HG03575 (cell line): ENCODE data around the gene GATA1.
"Not testable (repeated sequence)": the region's sequence is repeated elsewhere in the genome, so short reads cannot be mapped to it uniquely, and the experiment has no call there.

Experiments used
- ATAC-seq: cut with Tn5 transposase; IDR thresholded peaks from one replicate; pipeline ENCODE4 v1.9.1; 2021; ENCODE audit not compliant: unreplicated experiment, insufficient number of reproducible peaks, low FRiP score; ENCODE audit errors: extremely low read depth

Gene GATA1

GRCh38 chrX:48801280-48802088 is 15.1 kb downstream of the GATA1 start, which contains the start of gene HDAC6:
TSS of gene HDAC6 (plus strand) at chrX:48802067. CDS start at chrX:48802693, 626 bp downstream.
- peak; percentile 75 for ATAC-seq

DNA sequence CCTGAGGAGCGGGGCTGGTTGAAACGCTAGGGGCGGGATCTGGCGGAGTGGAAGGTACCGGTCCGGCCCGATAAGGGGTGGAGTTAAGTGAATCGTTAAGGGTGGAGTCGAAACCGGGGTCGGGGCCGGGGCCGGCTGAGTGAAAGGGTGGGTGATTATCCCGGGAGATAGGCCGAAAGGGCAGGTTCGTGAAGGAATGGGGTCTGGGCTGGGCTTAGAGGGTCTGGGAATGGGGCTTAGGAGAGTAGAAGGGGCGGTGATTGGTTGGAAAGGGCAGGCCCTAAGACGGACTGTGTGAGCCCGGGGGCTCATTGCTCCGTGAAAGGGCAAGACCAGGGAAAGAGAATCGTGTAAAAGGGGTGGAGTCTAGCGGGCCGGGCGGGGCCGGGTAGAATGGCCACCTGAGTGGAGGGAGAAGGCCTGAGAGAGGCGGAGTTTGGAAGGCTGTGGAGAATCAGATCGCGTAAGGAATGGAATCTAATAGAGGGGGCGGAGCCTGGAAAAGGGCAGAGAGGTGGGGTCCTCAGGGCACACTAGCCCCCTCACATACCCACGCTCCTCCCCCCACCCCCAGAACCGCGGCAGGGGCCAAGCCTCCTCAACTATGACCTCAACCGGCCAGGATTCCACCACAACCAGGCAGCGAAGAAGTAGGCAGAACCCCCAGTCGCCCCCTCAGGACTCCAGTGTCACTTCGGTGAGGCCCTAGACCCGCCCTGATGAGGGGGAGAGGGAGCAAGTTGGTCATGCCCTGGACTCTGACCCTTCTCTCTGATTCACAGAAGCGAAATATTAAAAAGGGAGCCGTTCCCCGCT is 15.9 kb downstream of the GATA1 start:
- ATAC-seq, result peak; percentile 19

DNA sequence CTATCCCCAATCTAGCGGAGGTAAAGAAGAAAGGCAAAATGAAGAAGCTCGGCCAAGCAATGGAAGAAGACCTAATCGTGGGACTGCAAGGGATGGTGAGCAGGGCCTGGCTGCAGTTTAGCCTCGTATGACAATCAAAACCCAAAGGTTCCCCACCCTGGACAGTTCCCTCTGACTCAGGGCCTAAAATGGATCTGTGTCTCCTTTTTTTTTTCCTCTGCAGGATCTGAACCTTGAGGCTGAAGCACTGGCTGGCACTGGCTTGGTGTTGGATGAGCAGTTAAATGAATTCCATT is 16.5 kb downstream of the GATA1 start:
- ATAC-seq, result no peak

- ATAC-seq, result no peak
These were observed 19.7 kb downstream of the GATA1 start for GRCh38 chrX:48806081-48806480.

- ATAC-seq, result no peak
These were observed 27.3 kb downstream of the GATA1 start for GRCh38 chrX:48813644-48814043.

DNA sequence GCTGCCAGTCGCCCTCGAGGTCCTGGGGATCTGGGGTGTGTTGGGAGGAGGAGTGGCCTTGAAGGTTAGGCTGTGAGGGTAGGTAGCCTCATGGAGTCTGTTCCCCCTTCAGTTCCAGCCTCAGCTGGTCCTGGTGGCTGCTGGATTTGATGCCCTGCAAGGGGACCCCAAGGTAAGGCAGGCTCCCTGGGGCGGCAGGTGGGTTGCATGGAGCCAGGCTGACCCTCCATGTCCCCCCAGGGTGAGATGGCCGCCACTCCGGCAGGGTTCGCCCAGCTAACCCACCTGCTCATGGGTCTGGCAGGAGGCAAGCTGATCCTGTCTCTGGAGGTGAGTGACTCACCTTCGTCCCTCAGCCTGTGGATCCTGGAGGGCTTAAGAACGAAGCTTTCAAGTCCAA is 28.3 kb downstream of the GATA1 start:
- no peak for ATAC-seq

- no peak for ATAC-seq
These were observed 28.9 kb downstream of the GATA1 start for GRCh38 chrX:48815266-48815665.

DNA sequence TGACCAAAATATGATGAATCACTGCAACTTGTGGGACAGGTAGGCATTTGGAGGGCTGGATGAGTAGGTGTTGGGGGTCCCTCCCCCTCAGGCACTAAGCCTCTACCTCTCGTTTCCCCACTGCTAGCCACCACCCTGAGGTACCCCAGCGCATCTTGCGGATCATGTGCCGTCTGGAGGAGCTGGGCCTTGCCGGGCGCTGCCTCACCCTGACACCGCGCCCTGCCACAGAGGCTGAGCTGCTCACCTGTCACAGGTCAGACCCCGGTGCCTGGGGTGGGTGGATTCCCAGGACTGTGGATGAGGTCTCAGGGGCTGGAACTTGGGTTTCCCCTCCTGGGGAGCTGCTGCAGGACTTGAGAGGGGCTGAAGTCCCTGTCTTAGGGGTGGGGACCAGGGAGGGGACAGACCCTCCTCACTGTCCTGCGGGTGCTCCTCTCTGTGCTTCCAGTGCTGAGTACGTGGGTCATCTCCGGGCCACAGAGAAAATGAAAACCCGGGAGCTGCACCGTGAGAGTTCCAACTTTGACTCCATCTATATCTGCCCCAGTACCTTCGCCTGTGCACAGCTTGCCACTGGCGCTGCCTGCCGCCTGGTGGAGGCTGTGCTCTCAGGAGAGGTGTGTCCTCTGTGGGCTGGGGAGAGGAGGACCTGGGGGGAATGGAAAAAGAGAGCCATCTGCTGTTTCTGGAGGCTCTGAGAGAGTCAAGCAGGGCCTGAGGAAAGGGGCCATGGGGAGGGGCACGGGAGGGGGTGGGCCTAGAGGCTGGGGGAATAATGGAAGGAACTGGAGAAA is 29.8 kb downstream of the GATA1 start:
- ATAC-seq, result no peak

GRCh38 chrX:48818098-48818497 is 31.7 kb downstream of the GATA1 start:
- ATAC-seq, result no peak

DNA sequence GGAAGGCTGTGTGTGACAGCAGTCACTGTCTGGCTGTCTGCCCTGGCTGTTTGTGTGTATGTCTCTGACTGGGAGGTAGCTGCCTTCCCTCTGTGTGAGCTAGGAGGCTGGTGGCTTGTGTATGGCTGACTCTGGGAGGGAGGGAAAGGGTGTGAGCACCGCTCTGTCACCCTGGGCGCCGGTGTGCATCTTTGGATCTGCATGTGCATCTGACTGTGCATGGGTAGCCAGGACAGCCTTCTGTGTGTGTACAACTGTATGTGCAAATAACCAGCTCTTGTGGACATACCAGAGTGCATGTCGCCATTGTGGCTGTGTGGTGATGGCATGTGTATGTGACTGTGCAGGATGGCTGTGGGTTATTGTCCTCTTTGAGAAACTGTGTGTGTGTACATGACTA is 32.5 kb downstream of the GATA1 start:
- no peak for ATAC-seq

DNA sequence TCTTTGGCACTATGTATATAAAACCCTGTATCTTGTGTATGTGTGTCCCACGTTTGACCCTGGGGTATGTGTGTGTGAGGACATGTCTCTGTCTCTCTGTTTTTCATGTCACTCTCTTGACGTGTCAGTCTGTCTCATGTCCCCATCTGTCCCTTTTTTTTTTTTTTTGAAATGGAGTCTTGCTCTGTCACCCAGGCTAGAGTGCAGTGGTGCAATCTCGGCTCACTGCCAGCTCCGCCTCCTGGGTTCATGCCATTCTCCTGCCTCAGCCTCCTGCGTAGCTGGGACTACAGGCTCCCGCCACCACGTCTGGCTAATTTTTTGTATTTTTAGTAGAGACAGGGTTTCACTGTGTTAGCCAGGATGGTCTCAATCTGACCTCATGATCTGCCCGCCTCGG is 33.0 kb downstream of the GATA1 start:
- not testable (repeated sequence) for ATAC-seq

GRCh38 chrX:48823053-48823452 is 36.7 kb downstream of the GATA1 start:
- no peak for ATAC-seq

DNA sequence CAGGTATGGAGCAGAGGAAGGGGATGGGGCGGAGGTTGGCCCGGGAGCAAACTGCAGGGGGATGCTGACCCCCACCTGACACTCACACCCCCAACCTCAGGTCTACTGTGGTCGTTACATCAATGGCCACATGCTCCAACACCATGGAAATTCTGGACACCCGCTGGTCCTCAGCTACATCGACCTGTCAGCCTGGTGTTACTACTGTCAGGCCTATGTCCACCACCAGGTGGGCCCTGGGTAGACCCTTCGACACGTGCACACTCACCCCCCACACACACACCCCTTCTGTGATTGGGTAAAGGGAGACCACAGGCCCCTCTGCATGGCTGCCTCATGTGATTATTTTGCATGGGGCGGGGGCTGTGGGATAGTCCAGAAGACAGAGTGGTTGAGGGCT is 37.7 kb downstream of the GATA1 start:
- ATAC-seq, result no peak

- no peak for ATAC-seq
These were observed 39.9 kb downstream of the GATA1 start, which contains the start of gene ERAS for GRCh38 chrX:48826135-48826875. TSS of gene ERAS (plus strand) at chrX:48826513. CDS start at chrX:48829124, 2,611 bp downstream.

DNA sequence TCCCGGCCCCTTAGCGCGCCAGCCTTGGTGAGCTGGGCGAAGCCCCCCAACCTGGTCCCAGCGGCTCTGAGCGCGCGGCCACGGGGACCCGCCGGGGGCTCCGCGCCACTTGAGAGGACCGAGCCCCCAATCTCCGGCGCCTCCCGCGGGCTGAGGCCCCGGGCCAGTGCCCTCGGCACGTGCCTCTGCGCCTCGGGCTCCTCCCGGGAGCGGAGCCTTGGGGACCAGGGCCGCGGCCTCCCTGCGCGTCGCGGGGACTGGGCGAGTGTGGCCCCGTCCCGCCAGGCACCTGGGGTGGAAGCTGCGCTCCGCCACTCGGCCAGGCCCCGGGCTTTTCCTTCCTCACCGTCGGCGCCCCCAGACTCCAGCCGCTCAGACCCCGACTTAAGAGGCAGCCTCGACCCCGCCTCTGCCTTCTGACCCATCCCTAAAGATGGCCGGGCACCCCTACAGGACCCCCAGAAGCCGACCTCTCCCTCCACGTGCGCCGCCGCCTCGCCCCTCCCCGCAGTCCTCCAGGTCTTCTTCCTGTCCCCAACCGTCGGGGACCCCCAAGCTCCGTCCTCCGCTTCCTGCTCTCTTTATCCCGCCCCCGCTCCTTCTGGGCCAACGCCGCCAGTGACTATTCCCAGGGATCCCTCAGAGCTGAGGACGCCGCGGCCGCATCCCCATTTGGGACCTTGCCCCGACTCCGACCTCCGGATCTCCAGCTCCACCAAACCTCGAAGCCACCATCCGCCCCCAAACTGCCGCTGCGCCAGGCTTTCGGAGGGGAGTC is 40.7 kb downstream of the GATA1 start:
- no peak for ATAC-seq

- no peak for ATAC-seq
These were observed 41.2 kb downstream of the GATA1 start for GRCh38 chrX:48827654-48827968.

DNA sequence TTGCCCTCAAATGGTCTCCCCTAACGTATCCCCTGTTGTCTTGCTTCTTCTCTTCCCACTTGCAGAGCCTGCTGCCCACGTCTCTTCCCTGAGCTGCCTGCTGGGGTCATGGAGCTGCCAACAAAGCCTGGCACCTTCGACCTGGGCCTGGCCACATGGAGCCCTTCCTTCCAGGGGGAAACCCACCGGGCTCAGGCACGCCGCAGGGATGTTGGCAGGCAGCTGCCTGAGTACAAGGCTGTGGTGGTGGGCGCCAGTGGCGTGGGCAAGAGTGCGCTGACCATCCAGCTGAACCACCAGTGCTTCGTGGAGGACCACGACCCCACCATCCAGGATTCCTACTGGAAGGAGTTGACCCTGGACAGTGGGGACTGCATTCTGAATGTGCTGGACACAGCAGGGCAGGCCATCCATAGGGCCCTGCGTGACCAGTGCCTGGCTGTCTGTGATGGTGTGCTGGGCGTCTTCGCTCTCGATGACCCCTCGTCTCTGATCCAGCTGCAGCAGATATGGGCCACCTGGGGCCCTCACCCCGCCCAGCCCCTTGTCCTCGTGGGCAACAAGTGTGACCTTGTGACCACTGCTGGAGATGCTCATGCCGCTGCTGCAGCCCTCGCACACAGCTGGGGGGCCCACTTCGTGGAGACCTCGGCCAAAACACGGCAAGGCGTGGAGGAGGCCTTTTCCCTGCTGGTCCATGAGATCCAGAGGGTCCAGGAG is 42.8 kb downstream of the GATA1 start:
- no peak for ATAC-seq
